ENCODE data around the gene RNASE11.
"Not testable (repeated sequence)": the region's sequence is repeated elsewhere in the genome, so short reads cannot be mapped to it uniquely, and the experiment has no call there.

Gene RNASE11

GRCh38 chr14:20583142-20583541 is 4.7 kb downstream of the RNASE11 start:
- Histone ChIP-seq H3K4me2 (ENCODE audit: low read length) (no peak overlapping the region), H3K9me3 (ENCODE audit: control insufficient read depth, low read length) (no peaks in the 10 kb centered on the region), H3K79me2 (no peaks in the 10 kb centered on the region), H2AFZ (no peak overlapping the region), H3K27ac (no peak overlapping the region), H3K4me3 (ENCODE audit: low read depth, low read length) (no peak overlapping the region), H3K9ac (no peak overlapping the region), H3K27me3 (ENCODE audit: control insufficient read depth, insufficient read depth, low read length) (no peaks in the 10 kb centered on the region), H3K4me1 (no peaks in the 10 kb centered on the region), H3K36me3 (ENCODE audit: control insufficient read depth, insufficient read depth, low read length) (no peaks in the 10 kb centered on the region)
- TF ChIP-seq, protein P1, sequence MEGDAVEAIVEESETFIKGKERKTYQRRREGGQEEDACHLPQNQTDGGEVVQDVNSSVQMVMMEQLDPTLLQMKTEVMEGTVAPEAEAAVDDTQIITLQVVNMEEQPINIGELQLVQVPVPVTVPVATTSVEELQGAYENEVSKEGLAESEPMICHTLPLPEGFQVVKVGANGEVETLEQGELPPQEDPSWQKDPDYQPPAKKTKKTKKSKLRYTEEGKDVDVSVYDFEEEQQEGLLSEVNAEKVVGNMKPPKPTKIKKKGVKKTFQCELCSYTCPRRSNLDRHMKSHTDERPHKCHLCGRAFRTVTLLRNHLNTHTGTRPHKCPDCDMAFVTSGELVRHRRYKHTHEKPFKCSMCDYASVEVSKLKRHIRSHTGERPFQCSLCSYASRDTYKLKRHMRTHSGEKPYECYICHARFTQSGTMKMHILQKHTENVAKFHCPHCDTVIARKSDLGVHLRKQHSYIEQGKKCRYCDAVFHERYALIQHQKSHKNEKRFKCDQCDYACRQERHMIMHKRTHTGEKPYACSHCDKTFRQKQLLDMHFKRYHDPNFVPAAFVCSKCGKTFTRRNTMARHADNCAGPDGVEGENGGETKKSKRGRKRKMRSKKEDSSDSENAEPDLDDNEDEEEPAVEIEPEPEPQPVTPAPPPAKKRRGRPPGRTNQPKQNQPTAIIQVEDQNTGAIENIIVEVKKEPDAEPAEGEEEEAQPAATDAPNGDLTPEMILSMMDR (IDR thresholded peaks at IDR 0.05): no peak

- Histone ChIP-seq H3K9ac (no peak overlapping the region), H3K36me3 (ENCODE audit: control insufficient read depth, insufficient read depth, low read length) (no peaks in the 10 kb centered on the region), H2AFZ (peak overlapping the region; percentile 1), H3K79me2 (no peaks in the 10 kb centered on the region), H3K9me3 (ENCODE audit: control insufficient read depth, low read length) (no peaks in the 10 kb centered on the region), H3K4me2 (ENCODE audit: low read length) (no peak overlapping the region), H3K4me1 (no peaks in the 10 kb centered on the region), H3K4me3 (ENCODE audit: low read depth, low read length) (no peak overlapping the region), H3K27me3 (ENCODE audit: control insufficient read depth, insufficient read depth, low read length) (no peaks in the 10 kb centered on the region), H3K27ac (no peak overlapping the region)
- TF ChIP-seq, protein P1 (IDR thresholded peaks at IDR 0.05): no peak
These were observed 7.6 kb downstream of the RNASE11 start for GRCh38 chr14:20580242-20580641.

- Histone ChIP-seq H3K79me2 (no peaks in the 10 kb centered on the region), H3K9me3 (ENCODE audit: control insufficient read depth, low read length) (no peaks in the 10 kb centered on the region), H3K9ac (no peak overlapping the region), H3K4me1 (no peaks in the 10 kb centered on the region), H3K27me3 (ENCODE audit: control insufficient read depth, insufficient read depth, low read length) (no peaks in the 10 kb centered on the region), H3K27ac (no peak overlapping the region), H3K4me3 (ENCODE audit: low read depth, low read length) (no peak overlapping the region), H3K36me3 (ENCODE audit: control insufficient read depth, insufficient read depth, low read length) (no peaks in the 10 kb centered on the region), H3K4me2 (ENCODE audit: low read length) (no peak overlapping the region), H2AFZ (no peak overlapping the region)
- TF ChIP-seq, protein P1 (IDR thresholded peaks at IDR 0.05): no peak
These were observed 8.9 kb downstream of the RNASE11 start for GRCh38 chr14:20578784-20579502.

- Histone ChIP-seq H3K9ac (no peak overlapping the region), H3K79me2 (no peaks in the 10 kb centered on the region), H3K27me3 (ENCODE audit: control insufficient read depth, insufficient read depth, low read length) (no peaks in the 10 kb centered on the region), H3K36me3 (ENCODE audit: control insufficient read depth, insufficient read depth, low read length) (no peaks in the 10 kb centered on the region), H3K9me3 (ENCODE audit: control insufficient read depth, low read length) (no peaks in the 10 kb centered on the region), H3K4me3 (ENCODE audit: low read depth, low read length) (no peak overlapping the region), H2AFZ (no peak overlapping the region), H3K4me2 (ENCODE audit: low read length) (no peak overlapping the region), H3K27ac (no peak overlapping the region), H3K4me1 (no peaks in the 10 kb centered on the region)
- TF ChIP-seq, protein P1 (IDR thresholded peaks at IDR 0.05): no peak
These were observed 9.5 kb downstream of the RNASE11 start for GRCh38 chr14:20578325-20578724.

DNA sequence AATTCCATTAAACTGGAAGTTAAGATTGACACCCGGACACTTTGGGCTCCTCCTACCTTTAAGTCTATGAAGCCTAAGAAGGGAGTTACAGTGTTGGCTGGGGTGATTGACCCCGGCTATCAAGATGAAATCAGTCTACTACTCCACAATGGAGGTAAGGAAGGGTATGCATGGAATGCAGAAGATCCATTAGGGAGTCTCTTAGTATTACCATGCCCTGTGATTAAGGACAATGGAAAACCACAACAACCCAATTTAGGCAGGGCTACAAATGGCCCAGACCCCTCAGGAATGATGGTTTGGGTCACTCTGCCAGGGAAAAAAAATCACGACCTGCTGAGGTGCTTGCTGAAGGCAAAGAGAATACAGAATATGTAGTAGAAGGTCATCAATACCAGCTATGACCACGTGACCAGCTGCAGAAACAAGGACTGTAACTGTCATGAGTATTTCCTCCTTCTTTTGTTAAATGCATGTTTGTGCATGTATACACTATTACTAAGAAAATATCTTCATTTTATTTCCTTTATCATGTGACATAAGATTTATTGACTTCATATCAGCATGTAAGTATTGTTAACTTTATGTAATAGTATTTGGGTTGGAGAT is 15.3 kb downstream of the RNASE11 start:
- not testable (repeated sequence) for H2AFZ ChIP-seq; H3K27ac ChIP-seq; H3K4me1 ChIP-seq; H3K4me3 ChIP-seq (ENCODE audit: low read depth, low read length); H3K9ac ChIP-seq; H3K9me3 ChIP-seq (ENCODE audit: control insufficient read depth, low read length); H3K79me2 ChIP-seq; H3K27me3 ChIP-seq (ENCODE audit: control insufficient read depth, insufficient read depth, low read length); H3K36me3 ChIP-seq (ENCODE audit: control insufficient read depth, insufficient read depth, low read length); H3K4me2 ChIP-seq (ENCODE audit: low read length)

DNA sequence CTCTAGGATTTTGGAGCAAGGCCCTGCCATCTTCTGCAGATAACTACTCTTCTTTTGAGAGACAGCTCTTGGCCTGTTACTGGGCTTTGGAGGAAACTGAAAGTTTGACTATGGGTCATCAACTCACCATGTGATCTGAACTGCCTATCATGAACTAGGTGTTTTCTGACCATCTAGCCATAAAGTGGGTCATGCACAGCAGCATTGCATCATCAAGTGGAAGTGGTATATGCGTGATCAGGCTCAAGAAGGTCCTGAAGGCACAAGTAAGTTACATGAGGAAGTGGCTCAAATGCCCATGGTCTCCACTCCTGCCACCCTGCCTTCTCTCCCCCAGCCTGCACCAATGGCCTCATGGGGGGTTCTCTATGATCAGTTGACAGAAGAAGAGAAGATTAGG is 17.1 kb downstream of the RNASE11 start:
- H3K9ac ChIP-seq; H3K36me3 ChIP-seq (ENCODE audit: control insufficient read depth, insufficient read depth, low read length); H3K9me3 ChIP-seq (ENCODE audit: control insufficient read depth, low read length); H3K4me2 ChIP-seq (ENCODE audit: low read length); H3K4me1 ChIP-seq; H3K4me3 ChIP-seq (ENCODE audit: low read depth, low read length); H3K79me2 ChIP-seq; H3K27me3 ChIP-seq (ENCODE audit: control insufficient read depth, insufficient read depth, low read length); H2AFZ ChIP-seq; H3K27ac ChIP-seq: not testable (repeated sequence)

DNA sequence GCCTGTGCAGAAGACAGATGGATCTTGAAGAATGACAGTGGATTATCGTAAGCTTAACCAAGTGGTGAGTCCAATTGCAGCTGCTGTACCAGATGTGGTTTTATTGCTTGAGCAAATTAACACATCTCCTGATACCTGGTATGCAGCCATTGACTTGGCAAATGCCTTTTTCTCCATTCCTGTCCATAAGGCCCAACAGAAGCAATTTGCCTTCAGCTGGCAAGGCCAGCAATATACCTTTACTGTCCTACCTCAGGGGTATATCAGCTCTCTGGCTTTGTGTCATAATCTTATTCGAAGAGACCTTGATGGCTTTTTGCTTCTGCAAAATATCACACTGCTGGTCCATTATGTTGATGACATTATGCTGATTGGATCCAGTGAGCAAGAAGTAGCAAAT is 17.9 kb downstream of the RNASE11 start:
- not testable (repeated sequence) for H3K4me2 ChIP-seq (ENCODE audit: low read length); H3K4me3 ChIP-seq (ENCODE audit: low read depth, low read length); H3K27me3 ChIP-seq (ENCODE audit: control insufficient read depth, insufficient read depth, low read length); H3K9ac ChIP-seq; H3K79me2 ChIP-seq; H3K27ac ChIP-seq; H3K9me3 ChIP-seq (ENCODE audit: control insufficient read depth, low read length); H3K4me1 ChIP-seq; H3K36me3 ChIP-seq (ENCODE audit: control insufficient read depth, insufficient read depth, low read length); H2AFZ ChIP-seq
